ENCODE measurements around the gene FAM107A.

DNA sequence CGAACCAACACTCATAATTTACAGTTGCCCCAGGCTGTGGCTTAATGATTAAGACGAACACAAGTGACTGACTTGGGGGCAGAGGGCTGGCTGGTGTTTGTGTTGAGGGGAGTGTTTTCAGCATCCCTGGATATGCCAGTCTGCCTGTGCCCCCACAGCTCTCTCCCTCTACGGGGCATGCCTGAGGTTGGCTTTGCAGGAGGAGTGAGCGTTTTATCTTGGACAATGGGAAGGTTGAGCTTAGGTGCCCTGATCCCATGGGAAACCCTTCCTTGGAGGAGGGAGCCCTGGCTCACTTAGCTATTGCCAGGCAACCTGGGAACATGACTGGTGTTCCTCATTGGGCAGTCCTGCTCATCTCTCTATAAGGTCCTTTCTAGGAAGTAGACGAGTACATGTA is 17.6 kb downstream of the FAM107A start:
- TF ChIP-seq CTCF (IDR thresholded peaks at IDR 0.05; ENCODE audit: poor library complexity, severe bottlenecking) (no peak), MXI1 (conservative IDR thresholded peaks at IDR 0.05; ENCODE audit: poor library complexity, severe bottlenecking) (no peak), POLR2AphosphoS5 (IDR thresholded peaks at IDR 0.05) (no peak), TAF1 (IDR thresholded peaks at IDR 0.05; ENCODE audit: low read depth) (no peak), EP300 (conservative IDR thresholded peaks at IDR 0.05; ENCODE audit: poor library complexity, severe bottlenecking) (no peak), EZH2 (IDR thresholded peaks at IDR 0.05; ENCODE audit: borderline replicate concordance, insufficient read depth, low read length, poor library complexity, severe bottlenecking) (no peak), RAD21 (conservative IDR thresholded peaks at IDR 0.05) (no peak), SMC3 (conservative IDR thresholded peaks at IDR 0.05; ENCODE audit: poor library complexity) (no peak)

Data from neural cell (in vitro differentiated cells).